Measurements from ENCODE around the gene PDE8A.

The PDE8A gene

GRCh38 chr15:84981711-84982300 is at the start of gene PDE8A:
TSS of gene PDE8A (plus strand) at chr15:84981856. CDS start at chr15:84982163, 307 bp downstream.
- peak; percentile 1 to 5 for ATAC-seq

- no peak for ATAC-seq
These were observed 46.5 kb upstream of the PDE8A start for GRCh38 chr15:84934942-84935729.

GRCh38 chr15:84937144-84937543 is 44.5 kb upstream of the PDE8A start:
- ATAC-seq = no peak

- ATAC-seq = no peak
These were observed 42.9 kb upstream of the PDE8A start for GRCh38 chr15:84938726-84939125.

- ATAC-seq = no peak
These were observed 41.3 kb upstream of the PDE8A start for GRCh38 chr15:84940399-84940798.

- no peak for ATAC-seq
These were observed 39.2 kb upstream of the PDE8A start for GRCh38 chr15:84942456-84942855.

- no peak for ATAC-seq
These were observed 37.3 kb upstream of the PDE8A start for GRCh38 chr15:84944311-84944710.

- no peak for ATAC-seq
These were observed 36.8 kb upstream of the PDE8A start for GRCh38 chr15:84944861-84945260.

GRCh38 chr15:84946772-84947489 is 34.7 kb upstream of the PDE8A start:
- no peak for ATAC-seq

GRCh38 chr15:84947947-84948830 is 33.5 kb upstream of the PDE8A start:
- no peak for ATAC-seq

- ATAC-seq = no peak
These were observed 32.6 kb upstream of the PDE8A start for GRCh38 chr15:84949043-84949442.

GRCh38 chr15:84949845-84950569 is 31.6 kb upstream of the PDE8A start:
- ATAC-seq = no peak

GRCh38 chr15:84950570-84951111 is 31.0 kb upstream of the PDE8A start:
- ATAC-seq = no peak

- no peak for ATAC-seq
These were observed 29.9 kb upstream of the PDE8A start for GRCh38 chr15:84951736-84952135.

GRCh38 chr15:84953136-84953535 is 28.5 kb upstream of the PDE8A start:
- no peak for ATAC-seq

GRCh38 chr15:84953726-84954125 is 27.9 kb upstream of the PDE8A start:
- ATAC-seq = no peak

- ATAC-seq = peak in 1 of 2 donors; percentile 55
These were observed 26.4 kb upstream of the PDE8A start for GRCh38 chr15:84955089-84955848.

GRCh38 chr15:84956199-84956598 is 25.5 kb upstream of the PDE8A start:
- no peak for ATAC-seq

- no peak for ATAC-seq
These were observed 21.1 kb upstream of the PDE8A start for GRCh38 chr15:84960391-84961113.

- ATAC-seq = no peak
These were observed 20.6 kb upstream of the PDE8A start for GRCh38 chr15:84961114-84961452.
